Measurements from ENCODE around the gene RFX4.
A peak's percentile ranks its signal among the peaks of the same experiment; 100 is the strongest.
"Not testable (repeated sequence)": the region's sequence is repeated elsewhere in the genome, so short reads cannot be mapped to it uniquely, and the experiment has no call there.

RFX4 gene

DNA sequence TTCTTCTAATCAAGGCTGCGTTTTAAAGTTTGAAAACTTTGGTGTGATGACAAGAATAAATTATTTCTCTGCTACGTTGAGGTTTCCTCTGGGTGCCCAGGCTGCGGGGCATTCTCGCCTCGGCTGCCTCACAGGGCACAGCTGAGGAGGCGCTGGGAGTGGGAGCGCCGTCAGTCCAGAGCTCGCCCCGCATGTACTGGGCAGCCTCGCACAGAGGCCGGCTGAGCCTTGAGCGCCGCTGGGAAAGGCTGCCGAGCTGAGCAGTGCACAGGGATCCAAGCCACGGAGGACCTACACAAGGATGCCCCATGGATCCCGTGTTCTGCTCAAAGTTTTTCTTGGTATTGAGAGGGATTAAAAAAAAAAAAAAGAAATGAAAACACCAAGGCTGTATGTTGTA, 11.6 kb downstream of the RFX4 start:
- DNase-seq: no peak

GRCh38 chr12:106595268-106595667, 12.5 kb downstream of the RFX4 start:
- DNase-seq: no peak

GRCh38 chr12:106598003-106598402, 15.2 kb downstream of the RFX4 start:
- no peak for DNase-seq

GRCh38 chr12:106599302-106599701, 16.5 kb downstream of the RFX4 start:
- no peak for DNase-seq

DNA sequence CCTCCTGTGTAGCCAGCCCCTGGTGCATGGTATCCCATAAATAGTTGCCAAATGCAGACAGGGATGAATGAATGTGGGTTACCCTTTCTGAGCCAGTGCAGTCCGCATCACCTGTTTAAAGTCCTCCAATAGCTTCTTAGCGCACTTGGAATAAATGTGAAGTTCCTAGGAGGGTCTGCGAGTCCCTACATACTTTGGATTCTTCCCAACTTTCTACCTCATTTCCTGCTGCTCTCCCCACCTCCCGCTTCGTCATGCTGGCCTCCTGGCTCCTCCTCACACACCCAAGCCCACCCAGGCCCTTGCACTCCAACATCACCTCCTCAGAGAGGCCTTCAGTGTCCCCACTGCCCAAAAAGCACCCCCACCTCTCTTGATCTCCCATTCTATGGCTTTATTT, 17.7 kb downstream of the RFX4 start:
- no peak for DNase-seq

- DNase-seq: peak; percentile 48
Measured at GRCh38 chr12:106601031-106601430, 18.2 kb downstream of the RFX4 start.

GRCh38 chr12:106601496-106601895, 18.7 kb downstream of the RFX4 start:
- DNase-seq: peak; percentile 39

DNA sequence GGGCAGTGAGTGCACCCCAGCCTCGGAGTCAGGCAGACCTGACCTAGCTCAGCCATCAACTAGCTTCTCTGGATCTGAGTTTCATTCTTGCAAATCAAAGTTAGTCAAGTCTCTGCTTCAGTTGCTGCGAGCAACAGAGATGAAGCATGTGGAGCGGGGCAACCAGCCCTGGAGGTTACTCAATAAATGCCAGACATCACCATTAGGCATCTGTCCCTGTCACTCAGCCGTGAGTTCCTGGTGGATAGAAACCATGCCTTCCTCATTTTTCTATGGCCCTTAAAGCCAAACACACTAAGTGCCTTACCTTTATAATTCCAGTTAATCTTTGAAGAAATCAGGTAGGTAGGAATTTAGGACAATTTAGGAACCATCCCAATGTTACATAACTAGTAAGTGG, 19.3 kb downstream of the RFX4 start:
- no peak for DNase-seq

DNA sequence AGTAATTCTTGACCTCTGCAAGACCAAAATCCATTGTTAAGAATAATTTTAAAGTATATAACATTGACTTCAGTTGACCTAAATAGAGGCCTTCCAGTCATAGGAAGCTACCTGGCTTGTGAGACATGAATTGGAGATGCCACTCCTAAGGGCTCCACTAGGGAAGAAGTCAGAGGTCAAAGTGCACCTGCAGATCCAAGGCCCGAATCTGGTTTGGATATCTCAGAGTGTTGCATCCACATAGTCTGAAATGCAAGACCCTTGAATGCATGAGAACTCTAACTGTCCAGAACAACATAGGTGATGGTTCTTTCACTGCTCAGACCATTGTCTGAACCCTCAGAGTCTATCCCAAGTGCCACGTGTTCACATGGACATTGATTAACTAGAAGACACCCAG, 22.4 kb downstream of the RFX4 start:
- DNase-seq: no peak

GRCh38 chr12:106620588-106620987, 37.8 kb downstream of the RFX4 start:
- not testable (repeated sequence) for DNase-seq

GRCh38 chr12:106625976-106626375, 43.2 kb downstream of the RFX4 start:
- DNase-seq: no peak

GRCh38 chr12:106629797-106630659, 47.2 kb downstream of the RFX4 start:
- no peak for DNase-seq

DNA sequence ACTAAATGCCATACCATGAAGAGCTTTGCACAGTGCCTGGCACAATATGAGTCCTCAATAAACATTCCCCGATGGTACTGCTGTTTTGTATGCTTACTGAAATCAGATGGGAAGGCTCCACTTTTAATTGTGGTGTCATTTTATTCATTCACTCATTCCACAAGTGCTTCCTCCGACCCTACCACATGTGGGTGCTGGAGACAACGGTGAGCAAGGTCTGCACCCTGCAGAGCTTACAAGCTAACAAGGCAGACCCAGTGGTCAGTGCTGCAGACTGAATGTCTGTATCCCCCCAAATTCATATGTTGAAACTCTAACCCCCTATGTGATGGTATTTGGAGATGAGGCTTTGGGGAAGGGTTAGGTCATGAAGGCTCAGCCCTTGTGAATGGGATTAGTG, 48.3 kb downstream of the RFX4 start:
- no peak for DNase-seq

GRCh38 chr12:106631797-106632196, 49.0 kb downstream of the RFX4 start:
- no peak for DNase-seq

GRCh38 chr12:106632797-106633450, 50.1 kb downstream of the RFX4 start:
- no peak for DNase-seq

DNA sequence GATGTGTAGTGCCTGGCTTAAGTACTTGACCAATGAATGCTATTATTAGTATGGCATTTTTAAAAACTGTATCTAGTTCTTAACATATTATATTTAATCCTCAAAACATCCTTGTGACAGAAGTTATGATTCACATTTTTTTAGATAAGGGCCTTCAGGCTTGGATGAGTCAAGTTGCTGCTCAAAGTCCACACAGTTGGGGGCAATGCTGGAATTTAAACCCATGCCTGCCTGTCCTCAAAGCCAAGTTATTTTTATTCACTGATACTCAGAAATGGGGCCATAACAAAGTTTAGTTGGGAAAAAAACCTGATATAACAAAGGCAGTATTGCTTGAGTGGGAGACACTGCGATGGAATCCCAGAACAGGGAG, 50.6 kb downstream of the RFX4 start:
- no peak for DNase-seq

DNA sequence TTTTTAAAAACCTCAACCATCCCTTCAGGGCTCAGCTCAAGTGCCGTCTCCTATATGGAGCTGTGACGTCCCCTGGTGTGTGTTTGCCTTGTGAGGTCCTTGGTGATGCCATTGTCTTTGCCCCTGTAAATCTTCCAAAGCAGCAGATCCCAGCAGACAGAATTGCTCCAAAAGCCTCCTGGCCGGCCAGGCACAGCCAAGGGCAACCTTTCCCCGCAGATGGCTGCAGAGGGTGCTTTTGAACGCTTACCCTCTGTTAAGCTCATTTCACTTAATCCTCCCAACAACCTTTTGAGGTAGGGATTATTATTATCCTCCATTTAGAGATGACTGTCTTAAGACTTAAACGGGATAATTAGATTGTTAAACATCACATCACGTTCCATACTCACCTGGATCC, 51.4 kb downstream of the RFX4 start:
- no peak for DNase-seq

- no peak for DNase-seq
Measured at GRCh38 chr12:106643000-106643399, 60.2 kb downstream of the RFX4 start.

DNA sequence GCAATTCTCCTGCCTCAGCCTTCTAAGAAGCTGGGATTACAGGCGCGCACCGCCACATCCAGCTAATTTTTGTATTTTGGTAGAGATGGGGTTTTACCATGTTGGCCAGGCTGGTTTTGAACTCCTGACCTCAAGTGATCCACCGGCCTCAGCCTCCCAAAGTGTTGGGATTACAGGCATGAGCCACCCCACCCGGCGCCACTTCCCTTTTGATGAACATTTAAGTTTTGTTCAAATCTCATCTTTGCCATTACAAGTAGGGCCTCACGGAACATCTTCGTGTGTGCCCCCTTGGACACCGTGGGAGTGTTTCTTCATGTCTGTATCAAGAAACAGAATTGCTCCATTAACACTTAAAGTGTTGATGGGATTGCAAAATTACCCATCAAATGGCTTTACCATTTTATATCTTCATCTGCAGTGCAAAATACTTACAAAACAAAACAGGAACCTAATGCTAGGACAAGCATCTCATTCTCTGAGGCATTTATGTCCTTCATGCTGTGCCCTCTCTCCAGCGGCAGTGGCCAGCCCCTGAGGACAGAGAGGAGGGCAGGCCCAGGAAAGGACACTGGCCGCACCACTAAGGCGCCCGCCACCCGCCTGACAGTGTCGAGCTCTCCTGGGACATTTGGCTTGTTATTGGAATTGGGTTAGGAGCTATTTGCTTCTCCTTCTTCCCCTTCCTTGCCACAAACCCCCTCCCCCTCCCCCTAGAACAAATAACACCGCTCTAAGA, 61.7 kb downstream of the RFX4 start:
- DNase-seq: no peak

DNA sequence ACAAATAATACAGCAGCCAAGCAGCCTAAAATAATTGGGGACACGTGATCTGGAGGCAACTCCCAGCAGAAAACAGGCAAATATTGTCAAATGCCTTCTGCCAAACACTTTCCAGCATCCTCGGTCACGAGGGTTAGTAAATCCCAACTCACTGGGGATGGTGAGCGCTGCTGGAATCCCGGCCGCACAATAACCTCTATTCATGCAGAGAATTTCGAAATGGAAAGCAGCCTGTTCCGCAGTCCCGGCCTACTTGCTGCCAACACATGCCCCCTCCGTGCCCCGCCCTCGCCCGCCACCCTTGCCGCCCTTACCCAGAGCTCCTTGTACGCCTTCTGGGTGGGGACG, 62.2 kb downstream of the RFX4 start:
- peak; percentile 30 for DNase-seq

GRCh38 chr12:106645465-106646330, 62.9 kb downstream of the RFX4 start:
- no peak for DNase-seq

DNA sequence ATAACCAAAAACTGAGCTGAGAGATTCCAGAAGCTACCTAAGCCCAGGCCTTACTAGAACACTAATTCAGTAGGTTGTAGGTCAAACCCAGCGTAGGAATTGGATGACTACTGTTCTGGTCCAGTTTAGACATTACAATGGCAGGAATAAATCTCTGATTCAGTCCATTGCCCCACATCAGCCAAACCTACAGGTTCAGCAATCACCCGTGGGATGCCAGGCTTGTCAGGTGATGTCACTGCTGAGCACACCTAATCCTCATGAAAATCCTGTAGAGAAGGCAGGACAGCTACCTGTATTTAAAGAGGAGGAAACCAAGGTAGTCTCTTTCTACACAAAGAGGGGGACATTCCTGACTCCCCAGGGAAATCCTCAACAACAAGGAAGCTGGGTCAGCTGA, 63.7 kb downstream of the RFX4 start:
- no peak for DNase-seq
